Endothelial cell of umbilical vein (primary cell): ENCODE results near the gene ADAM10. TPM values are rescaled to one million over a fixed set of nuclear protein-coding genes. Genes with fewer than 3 reads are reported as not detected.

Experiments
- BruUV-seq: library from RNA; stranded (reverse); fragments of 400-500 nt; replicated peaks from 2 replicates; lab custom pipeline; 2021; lab: Mats Ljungman, UMichigan
- CTCF ChIA-PET: fragments of 300-600, 350-600 bp; sonication (Branson Sonifier 250); formaldehyde crosslinking; loops from one replicate; lab custom pipeline; 2021; ENCODE audit warnings: antibody characterized with exemption, inconsistent platforms; lab: Charles Lee
- POLR2A ChIA-PET: fragments of 300-600, 350-600 bp; sonication (Branson Sonifier 250); formaldehyde crosslinking; loops from one replicate; lab custom pipeline; 2021; ENCODE audit warnings: antibody characterized with exemption, inconsistent platforms; lab: Charles Lee
- DNase-seq: peaks from one replicate; pipeline ENCODE4 v3.0.0-alpha.2; 2011; ENCODE audit warnings: low read depth, low spot score
- FAIRE-seq: peaks from 2 replicates; lab custom pipeline; 2011; peaks lifted over from hg19 to GRCh38; lab: Jason Lieb, UNC
- H2AFZ ChIP-seq: 2 replicates; pipeline ENCODE4 v1.6.0; 2012; ENCODE audit warnings: low read depth, low read length, control low read depth, inconsistent platforms
- H3K27ac ChIP-seq: 2 replicates; pipeline ENCODE4 v1.5.1; 2011; ENCODE audit warnings: low read depth, mild to moderate bottlenecking, control low read depth, low read length, moderate library complexity; ENCODE audit not compliant: insufficient read depth
- H3K27me3 ChIP-seq, 2 experiments: 2 replicates each; pipeline versions ENCODE4 v1.6.0 to v1.6.1; 2011; ENCODE audit warnings: low read length in 2 of 2, mixed read lengths in 1 of 2; ENCODE audit not compliant: control insufficient read depth in 2 of 2, insufficient read depth in 2 of 2
- H3K36me3 ChIP-seq, 2 experiments: 2 replicates in 1 of 2; 3 replicates in 1 of 2; pipeline ENCODE4 v1.5.1; 2011; ENCODE audit warnings: low read length in 2 of 2, mild to moderate bottlenecking in 1 of 2, moderate library complexity in 1 of 2; ENCODE audit not compliant: control insufficient read depth in 2 of 2, insufficient read depth in 2 of 2; ENCODE audit errors: extremely low read depth in 1 of 2
- H3K4me1 ChIP-seq: 3 replicates; pipeline ENCODE4 v1.5.1; 2011; ENCODE audit warnings: mild to moderate bottlenecking, low read length; ENCODE audit not compliant: control insufficient read depth, insufficient read depth; ENCODE audit errors: extremely low read depth
- H3K4me2 ChIP-seq: 2 replicates; pipeline ENCODE4 v1.6.1; 2011; ENCODE audit warnings: low read length, control low read depth, mixed read lengths; ENCODE audit not compliant: insufficient read depth
- H3K4me3 ChIP-seq, 3 experiments: fragments of 200-600 bp in 1 of 3; sonication (generic), shearing (Covaris generic) in 1 of 3; replicated peaks in 1 of 3; 2 replicates each; pipeline ENCODE4 v1.5.1; 2011 to 2016; ENCODE audit warnings: control low read depth in 3 of 3, low read length in 3 of 3, mild to moderate bottlenecking in 2 of 3, inconsistent platforms in 1 of 3, low read depth in 1 of 3, moderate library complexity in 1 of 3; ENCODE audit not compliant: insufficient read depth in 1 of 3
- H3K79me2 ChIP-seq: 2 replicates; pipeline ENCODE4 v1.6.0; 2012; ENCODE audit warnings: low read length, inconsistent platforms; ENCODE audit not compliant: control insufficient read depth, insufficient read depth
- H3K9ac ChIP-seq: replicated peaks from 2 replicates; pipeline ENCODE3; 2011; ENCODE audit warnings: low read length, control low read depth; ENCODE audit not compliant: insufficient read depth; ENCODE audit errors: extremely low read depth
- H3K9me1 ChIP-seq: replicated peaks from 3 replicates; pipeline ENCODE4 v1.6.0; 2011; ENCODE audit warnings: mild to moderate bottlenecking, low read length; ENCODE audit not compliant: control insufficient read depth, insufficient read depth; ENCODE audit errors: extremely low read depth
- H3K9me3 ChIP-seq: replicated peaks from 2 replicates; pipeline ENCODE4 v1.5.1; 2012; ENCODE audit warnings: low read length, inconsistent platforms; ENCODE audit not compliant: control insufficient read depth, insufficient read depth
- H4K20me1 ChIP-seq: replicated peaks from 2 replicates; pipeline ENCODE3; 2011; ENCODE audit warnings: mild to moderate bottlenecking, low read length; ENCODE audit not compliant: control insufficient read depth, insufficient read depth; ENCODE audit errors: extremely low read depth
- EZH2 ChIP-seq: IDR thresholded peaks from 2 replicates; pipeline ENCODE4 v1.6.1; 2012; ENCODE audit warnings: borderline replicate concordance, low read depth, mild to moderate bottlenecking, moderate library complexity, low read length, inconsistent platforms; ENCODE audit not compliant: severe bottlenecking
- FOS ChIP-seq: IDR thresholded peaks from 2 replicates; pipeline ENCODE4 v1.6.1; 2011; ENCODE audit warnings: mild to moderate bottlenecking, low read length, moderate library complexity, borderline replicate concordance; ENCODE audit not compliant: insufficient read depth
- JUN ChIP-seq: IDR thresholded peaks from 2 replicates; pipeline ENCODE4 v1.6.1; 2011; ENCODE audit warnings: borderline replicate concordance, low read depth; ENCODE audit not compliant: insufficient read length, insufficient read depth
- MYC ChIP-seq: IDR thresholded peaks from one replicate; pipeline ENCODE4 v1.6.1; 2011; ENCODE audit warnings: mild to moderate bottlenecking, low read depth, low read length
- POLR2A ChIP-seq: IDR thresholded peaks from 2 replicates; pipeline ENCODE4 v1.6.1; 2012; ENCODE audit warnings: low read depth, mild to moderate bottlenecking, control low read depth, low read length
- POLR2AphosphoS5 ChIP-seq: IDR thresholded peaks from 2 replicates; pipeline ENCODE4 v1.6.1; 2012; ENCODE audit warnings: low read depth, mild to moderate bottlenecking, control low read depth, low read length, moderate library complexity; ENCODE audit not compliant: insufficient read depth
- dilution Hi-C: fragments of 300-500 bp; cut with MboI; formaldehyde crosslinking; loops from one replicate; pipeline ENCODE4 v1.15.0; 2019; ENCODE audit warnings: low sequenced_read_pairs; ENCODE audit not compliant: extremely low pct_ligation_motif_present
- intact Hi-C: fragments of 100-400 bp; cut with micrococcal nuclease; formaldehyde crosslinking; loops from one replicate; pipeline ENCODE4 v1.10.0; 2022
- polyA plus RNA-seq, 4 experiments: library from polyadenylated mRNA; depleted of rRNA in 3 of 4; stranded (reverse) in 3 of 4; unstranded in 1 of 4; fragments of >200 nt; gene quantifications; 2 replicates each; pipeline versions ENCODE4 v1.2.1 to v1.2.3, GENCODE V29; 2011 to 2012; ENCODE audit warnings: missing spikeins in 1 of 4
- total RNA-seq: library from RNA; stranded (reverse); gene quantifications from 2 replicates; pipeline ENCODE4 v1.2.3, GENCODE V29; 2021
- TF ChIP-seq, protein P1 (sequence below): IDR thresholded peaks from 2 replicates; pipeline ENCODE4 v1.6.1; 2011; ENCODE audit not compliant: insufficient read depth, insufficient read length
- TF ChIP-seq, protein P2 (sequence below), 2 donors: IDR thresholded peaks; 1 replicate in 1 of 2; 2 replicates in 1 of 2; pipeline ENCODE4 v1.5.1; 2011; ENCODE audit warnings: low read length in 2 of 2, mild to moderate bottlenecking in 2 of 2, moderate library complexity in 2 of 2, control low read depth in 1 of 2, inconsistent platforms in 1 of 2, low read depth in 1 of 2; ENCODE audit not compliant: insufficient read depth in 1 of 2; ENCODE audit errors: extremely low read depth in 1 of 2

The ADAM10 gene
- total and polyA plus RNA-seq, 2 donors (not counting 3 experiments of a cell fraction or from before 2014, with no cell fraction given), result 91.3 to 203 TPM

DNA sequence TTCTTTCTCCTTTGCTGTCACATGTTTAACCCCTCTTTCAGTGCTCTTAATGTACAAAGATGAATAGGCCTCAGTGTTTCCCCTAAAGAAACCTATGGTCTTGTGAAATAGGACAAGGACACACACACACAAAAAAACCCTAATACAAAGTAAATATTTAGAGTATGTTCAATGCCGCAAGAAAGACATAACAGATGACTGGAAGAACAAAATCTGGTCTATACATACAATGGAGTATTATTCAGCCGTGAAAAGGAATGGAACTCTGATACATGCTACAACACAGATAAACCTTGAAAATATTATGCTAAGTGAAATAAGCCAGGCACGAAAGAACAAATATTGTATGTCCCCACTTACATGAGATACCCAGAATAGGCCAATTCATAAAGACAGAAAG lies 123.1 kb downstream of the ADAM10 start:
- no peaks in the 10 kb centered on the region for H3K79me2 ChIP-seq
- dilution Hi-C loops, result no loop called here
- CTCF ChIA-PET, result no interaction called here
- BruUV-seq, result no TSS peak
- peaks cover 0 to 2% of the 10 kb centered on the region in 2 experiments for H3K36me3 ChIP-seq
- TF ChIP-seq POLR2AphosphoS5, result no peak
- TF ChIP-seq EZH2, result no peak
- TF ChIP-seq POLR2A, result no peak
- TF ChIP-seq, protein P1, sequence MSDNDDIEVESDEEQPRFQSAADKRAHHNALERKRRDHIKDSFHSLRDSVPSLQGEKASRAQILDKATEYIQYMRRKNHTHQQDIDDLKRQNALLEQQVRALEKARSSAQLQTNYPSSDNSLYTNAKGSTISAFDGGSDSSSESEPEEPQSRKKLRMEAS, result no peak
- TF ChIP-seq FOS, result no peak
- no peak for TF ChIP-seq MYC
- no peak for TF ChIP-seq JUN
- TF ChIP-seq, protein P2, sequence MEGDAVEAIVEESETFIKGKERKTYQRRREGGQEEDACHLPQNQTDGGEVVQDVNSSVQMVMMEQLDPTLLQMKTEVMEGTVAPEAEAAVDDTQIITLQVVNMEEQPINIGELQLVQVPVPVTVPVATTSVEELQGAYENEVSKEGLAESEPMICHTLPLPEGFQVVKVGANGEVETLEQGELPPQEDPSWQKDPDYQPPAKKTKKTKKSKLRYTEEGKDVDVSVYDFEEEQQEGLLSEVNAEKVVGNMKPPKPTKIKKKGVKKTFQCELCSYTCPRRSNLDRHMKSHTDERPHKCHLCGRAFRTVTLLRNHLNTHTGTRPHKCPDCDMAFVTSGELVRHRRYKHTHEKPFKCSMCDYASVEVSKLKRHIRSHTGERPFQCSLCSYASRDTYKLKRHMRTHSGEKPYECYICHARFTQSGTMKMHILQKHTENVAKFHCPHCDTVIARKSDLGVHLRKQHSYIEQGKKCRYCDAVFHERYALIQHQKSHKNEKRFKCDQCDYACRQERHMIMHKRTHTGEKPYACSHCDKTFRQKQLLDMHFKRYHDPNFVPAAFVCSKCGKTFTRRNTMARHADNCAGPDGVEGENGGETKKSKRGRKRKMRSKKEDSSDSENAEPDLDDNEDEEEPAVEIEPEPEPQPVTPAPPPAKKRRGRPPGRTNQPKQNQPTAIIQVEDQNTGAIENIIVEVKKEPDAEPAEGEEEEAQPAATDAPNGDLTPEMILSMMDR (IDR thresholded peaks at IDR 0.05; ENCODE audit: extremely low read depth in 1 of 2, insufficient read depth in 1 of 2, low read depth in 1 of 2, low read length in 2 of 2), result no peak
- H3K4me3 ChIP-seq, result no peak overlapping the region
- H3K27ac ChIP-seq, result no peak overlapping the region
- intact Hi-C loops, result no loop called here
- peaks cover 21% of the 10 kb centered on the region for H3K4me1 ChIP-seq
- no peak for DNase-seq
- H3K4me2 ChIP-seq, result no peak overlapping the region
- POLR2A ChIA-PET, result no interaction called here
- H3K9me1 ChIP-seq, result no peaks in the 10 kb centered on the region
- no peaks in the 10 kb centered on the region for H3K9me3 ChIP-seq
- H3K9ac ChIP-seq, result no peak overlapping the region
- no peaks in the 10 kb centered on the region for H4K20me1 ChIP-seq
- no peak overlapping the region for H2AFZ ChIP-seq
- no peaks in the 10 kb centered on the region for H3K27me3 ChIP-seq
- no peak for FAIRE-seq
